IPS DF 4.7 (cell line): Measurements from ENCODE around the gene PAK1IP1.
A peak's percentile ranks its signal among the peaks of the same experiment; 100 is the strongest.
"Not testable (repeated sequence)": the region's sequence is repeated elsewhere in the genome, so short reads cannot be mapped to it uniquely, and the experiment has no call there.

Source experiments
- DNase-seq: peaks from one replicate; pipeline ENCODE4 v3.0.0-alpha.2; 2013; ENCODE audit warnings: low spot score; ENCODE audit errors: extremely low read depth

The PAK1IP1 gene

DNA sequence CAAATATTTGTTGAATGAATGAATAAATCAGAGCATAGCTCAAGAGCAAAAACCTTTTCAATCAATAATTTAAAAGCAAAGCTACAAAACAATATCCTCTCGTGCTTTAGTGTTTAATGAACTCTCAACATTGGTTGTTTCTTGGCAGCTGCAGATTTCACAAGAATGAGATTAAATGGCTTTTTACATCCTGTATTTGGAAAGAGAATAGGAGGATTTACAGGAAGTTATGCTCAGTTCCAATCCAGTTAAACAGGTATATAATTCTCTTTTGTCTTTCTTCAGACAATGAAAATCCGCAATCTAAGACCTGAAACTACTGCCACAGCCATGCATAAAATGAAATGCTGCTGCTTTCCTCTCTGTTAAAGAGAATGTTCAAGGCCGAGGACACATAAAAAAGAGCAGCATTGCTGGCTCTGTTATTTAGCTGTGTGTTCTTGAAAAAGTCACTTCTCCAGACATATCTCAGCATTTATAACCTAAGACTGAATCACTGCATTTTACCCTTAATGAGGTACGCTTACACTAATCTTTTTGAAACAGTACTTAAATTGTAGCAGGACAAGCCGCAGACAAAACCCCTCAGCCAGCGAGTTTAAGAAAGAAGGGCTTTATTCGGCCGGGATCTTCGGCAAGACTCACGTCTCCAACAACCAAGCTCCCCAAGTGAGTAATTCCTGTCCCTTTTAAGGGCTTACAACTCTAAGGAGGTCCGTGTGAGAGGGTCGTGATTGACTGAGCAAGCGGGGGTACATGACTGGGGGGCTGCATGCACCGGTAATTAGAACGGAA, 3.9 kb upstream of the PAK1IP1 start:
- no peak for DNase-seq

DNA sequence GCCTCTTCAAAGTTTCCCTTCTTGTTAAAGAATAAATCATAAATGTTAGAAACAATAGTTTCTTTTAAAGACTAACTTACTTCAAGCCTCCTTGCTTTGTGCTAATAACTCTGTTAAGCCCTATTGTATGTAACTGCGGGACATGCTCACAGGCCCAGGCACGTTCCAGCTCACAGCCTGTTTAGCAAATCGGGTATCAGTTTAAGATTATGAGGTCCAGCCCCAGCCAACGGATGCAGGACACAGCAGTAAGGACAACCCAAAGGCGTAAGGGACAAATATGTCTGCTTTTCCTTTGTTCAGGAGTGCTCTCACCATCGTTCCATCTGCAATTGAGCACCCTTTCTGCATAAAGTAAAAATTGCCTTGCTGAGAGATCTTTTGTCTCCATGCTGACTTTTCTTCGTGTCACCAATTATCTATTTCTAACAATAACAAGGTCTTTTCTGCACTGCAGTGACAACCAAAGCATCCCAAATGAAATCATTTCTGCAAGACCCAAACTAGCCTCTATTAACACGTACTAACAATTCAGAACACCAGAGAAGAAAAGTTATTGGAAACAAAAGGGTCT, 1.7 kb upstream of the PAK1IP1 start:
- no peak for DNase-seq

DNA sequence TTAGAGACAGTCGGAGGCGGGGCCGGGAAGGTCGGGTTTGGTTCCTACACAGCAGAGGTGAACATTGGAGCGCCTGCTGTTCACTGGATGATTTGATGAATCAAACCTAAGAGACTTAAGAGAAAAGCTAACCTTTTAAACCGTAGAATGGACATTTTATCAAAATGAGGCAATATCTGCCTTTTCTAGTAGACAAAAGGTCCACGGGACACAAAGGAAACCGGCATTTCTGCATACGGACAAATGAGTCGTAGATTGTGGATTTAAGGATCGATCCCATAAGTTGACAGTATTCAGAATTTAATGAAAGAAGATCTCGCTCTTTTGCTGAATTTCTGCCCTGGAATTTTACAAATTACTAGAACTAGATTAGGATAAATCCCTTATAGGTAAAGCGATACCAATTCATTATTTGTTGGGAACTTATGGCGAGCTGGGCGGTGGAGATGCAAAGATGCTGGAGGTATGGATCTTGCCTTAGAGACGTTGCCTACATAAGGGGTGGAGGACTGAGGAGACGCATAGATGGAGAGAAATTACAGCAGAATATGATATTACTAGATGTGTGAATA, 400 bp downstream of the PAK1IP1 start:
- DNase-seq: no peak

DNA sequence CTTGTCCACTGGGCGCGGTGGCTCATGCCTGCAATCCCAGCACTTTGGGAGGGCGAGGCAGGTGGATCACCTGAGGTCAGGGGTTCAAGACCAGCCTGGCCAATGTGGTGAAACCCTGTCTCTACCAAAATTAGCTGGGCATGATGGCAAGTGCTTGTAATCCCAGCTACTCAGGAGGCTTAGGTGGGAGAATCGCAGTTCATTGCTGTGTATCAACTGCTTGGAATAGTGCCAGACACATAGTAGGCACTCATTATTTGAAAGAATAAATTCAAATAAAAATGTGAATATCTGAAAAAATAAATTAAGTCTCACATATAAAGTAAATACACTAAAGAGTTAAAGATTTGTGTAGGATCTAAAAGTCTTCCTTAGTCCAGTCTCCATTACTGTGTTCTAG, 1.9 kb downstream of the PAK1IP1 start:
- no peak for DNase-seq

DNA sequence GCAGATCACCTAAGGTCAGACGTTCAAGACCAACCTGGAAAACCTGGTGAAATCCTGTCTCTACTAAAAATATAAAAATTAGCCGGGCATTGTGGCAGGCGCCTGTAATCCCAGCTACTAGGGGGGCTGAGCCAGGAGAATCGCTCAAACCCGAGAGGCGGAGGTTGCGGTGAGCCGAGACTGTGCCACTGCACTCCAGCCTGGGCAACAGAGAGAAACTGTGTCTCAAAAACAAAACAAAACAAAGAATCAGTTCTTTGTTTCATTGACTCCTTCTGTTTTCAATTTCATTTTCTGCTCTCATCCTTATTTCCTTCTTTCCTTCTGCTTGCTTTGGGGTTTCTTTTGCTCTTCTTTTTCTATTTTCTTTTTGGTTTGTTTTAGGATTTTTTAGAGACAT, 19.2 kb downstream of the PAK1IP1 start:
- no peak for DNase-seq

DNA sequence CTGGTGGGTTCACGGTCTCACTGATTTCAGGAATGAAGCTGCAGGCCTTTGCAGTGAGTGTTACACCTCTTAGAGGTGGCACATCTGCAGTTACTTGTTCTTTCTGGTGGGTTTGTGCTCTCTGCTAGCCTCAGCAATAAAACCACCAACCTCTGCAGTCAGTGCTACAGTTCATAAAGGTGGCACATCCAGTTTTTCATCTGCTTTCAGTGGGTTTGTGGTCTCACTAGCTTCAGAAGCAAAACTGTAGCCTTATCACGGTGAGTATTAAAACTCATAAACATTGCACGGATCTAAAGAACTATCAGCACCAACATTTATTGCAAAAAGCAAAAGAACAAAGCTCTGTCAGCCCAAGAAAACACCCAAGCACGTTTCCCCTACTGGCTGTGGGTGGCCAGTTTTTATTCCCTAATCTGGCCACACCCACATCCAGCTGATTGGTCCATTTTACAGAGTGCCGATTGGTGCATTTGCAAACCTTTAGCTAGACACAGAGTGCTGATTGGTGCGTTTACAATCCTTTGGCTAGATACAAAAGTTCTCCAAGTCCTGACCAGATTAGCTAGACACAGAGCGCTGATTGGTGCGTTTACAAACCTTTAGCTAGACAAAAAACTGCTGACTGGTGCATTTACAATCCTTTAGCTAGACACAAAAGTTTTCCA, 24.7 kb downstream of the PAK1IP1 start:
- no peak for DNase-seq

DNA sequence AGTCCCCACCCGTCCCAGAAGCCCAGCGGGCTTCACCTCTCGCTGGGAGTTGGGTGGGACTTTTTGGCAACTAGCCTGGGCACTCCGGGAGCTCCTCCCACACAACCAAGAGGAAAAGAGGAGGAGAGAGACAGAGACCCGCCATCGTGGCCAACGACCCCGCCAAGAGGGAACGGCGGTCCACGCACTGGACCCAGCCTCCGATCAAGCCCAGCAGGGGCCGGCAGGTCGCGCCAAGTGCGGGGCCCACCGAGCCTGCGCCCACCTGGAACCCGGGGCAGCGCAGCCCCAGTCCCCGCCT, 25.1 kb downstream of the PAK1IP1 start:
- DNase-seq: no peak

DNA sequence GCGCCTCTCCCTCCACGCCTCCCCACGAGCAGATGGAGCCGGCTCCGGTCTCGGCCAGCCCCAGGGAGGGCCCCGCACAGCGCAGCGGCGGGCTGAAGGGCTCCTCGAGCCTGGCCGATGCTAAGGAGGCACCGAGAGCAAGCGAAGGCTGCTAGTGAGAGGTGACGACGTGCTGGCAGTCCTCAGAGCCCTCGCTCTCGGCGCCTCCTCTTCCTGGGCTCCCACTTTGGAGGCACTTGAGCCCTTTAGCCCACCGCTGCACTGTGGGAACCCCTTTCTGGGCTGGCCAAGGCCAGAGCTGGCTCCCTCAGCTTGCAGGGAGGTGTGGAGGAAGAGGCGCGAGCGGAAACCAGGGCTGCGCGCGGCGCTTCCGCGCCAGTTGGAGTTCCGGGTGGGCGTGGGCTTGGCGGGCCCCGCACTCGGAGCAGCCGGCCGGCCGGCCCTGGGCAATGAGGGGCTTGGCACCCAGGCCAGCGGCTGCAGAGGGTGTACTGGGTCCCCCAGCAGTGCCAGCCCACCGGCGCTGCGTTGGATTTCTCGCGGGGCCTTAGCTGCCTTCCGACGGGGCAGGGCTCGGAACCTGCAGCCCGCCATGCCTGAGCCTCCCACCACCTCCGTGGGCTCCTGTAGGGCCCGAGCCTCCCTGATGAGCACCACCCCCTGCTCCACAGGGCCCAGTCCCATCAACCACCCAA, 25.6 kb downstream of the PAK1IP1 start:
- DNase-seq: no peak

DNA sequence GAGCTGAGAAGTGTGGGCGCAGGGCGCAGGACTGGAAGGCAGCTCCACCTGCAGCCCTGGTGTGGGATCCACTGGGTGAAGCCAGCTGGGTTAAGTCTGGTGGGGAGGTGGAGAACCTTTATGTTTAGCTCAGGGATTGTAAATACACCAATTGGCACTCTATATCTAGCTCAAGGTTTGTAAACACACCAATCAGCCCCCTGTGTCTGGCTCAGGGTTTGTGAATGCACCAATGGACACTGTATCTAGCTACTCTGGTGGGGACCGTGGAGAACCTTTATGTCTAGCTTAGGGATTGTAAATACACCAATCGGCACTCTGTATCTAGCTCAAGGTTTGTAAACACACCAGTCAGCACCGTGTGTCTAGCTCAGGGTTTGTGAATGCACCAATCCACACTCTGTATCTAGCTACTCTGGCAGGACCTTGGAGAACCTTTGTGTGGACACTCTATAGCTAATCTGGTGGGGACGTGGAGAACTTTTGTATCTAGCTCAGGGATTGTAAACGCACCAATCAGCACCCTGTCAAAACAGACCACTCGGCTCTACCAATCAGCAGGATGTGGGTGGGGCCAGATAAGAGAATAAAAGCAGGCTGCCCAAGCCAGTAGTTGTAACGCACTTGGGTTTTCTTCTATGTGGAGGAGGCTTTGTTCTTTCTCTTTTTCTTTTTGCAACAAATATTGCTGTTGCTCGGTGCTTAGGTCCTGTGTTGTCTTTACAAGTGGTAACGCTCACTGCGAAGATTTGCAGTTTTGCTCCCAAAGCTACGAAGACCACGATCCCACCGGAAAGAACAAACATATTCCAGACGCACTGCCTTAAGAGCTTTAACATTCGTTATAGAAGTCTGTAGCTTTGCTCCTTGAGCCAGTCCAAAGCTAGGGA, 26.4 kb downstream of the PAK1IP1 start:
- not testable (repeated sequence) for DNase-seq

DNA sequence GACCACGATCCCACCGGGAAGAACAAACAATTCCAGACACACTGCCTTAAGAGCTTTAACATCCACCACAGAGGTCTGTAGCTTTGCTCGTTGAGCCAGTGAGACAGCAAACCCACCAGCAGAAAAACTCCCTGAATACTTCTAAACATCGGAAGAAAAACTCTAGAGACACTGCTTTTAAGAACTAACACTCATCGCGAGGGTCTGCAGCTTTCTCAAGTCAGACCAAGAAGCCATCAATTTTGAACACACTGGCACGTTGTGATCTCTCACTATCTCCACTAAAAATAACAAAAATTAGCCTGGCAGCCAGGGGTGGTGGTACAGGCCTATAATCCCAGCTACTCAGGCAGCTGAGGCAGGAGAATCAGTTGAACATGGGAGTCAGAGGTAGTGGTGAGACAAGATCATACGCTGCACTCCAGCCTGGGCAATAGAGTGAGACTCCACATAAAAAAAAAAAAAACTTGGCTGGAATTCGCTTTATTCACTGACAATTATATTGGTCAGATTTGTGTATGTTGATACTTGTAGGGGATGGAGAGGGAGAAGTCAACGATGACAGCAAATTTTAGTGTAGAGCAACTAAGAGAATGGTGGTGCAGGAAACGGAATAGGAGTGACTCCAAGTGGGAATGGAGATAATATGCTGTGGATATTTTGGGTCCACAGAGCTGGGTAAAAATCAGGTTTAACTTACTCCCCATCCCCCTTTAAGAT, 27.2 kb downstream of the PAK1IP1 start:
- no peak for DNase-seq

DNA sequence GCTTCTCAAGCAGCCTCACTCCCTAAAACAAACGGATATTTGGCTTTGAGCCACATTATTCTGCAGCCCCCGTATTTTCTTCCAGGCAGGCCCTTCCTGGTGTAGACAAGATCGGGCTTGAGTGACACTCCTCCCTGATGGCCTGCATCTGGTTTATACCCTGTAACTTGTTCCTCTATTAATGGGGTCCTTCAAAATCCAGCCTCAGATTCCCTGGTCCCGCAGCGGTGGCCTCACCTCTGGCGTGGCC, 27.7 kb downstream of the PAK1IP1 start:
- no peak for DNase-seq

DNA sequence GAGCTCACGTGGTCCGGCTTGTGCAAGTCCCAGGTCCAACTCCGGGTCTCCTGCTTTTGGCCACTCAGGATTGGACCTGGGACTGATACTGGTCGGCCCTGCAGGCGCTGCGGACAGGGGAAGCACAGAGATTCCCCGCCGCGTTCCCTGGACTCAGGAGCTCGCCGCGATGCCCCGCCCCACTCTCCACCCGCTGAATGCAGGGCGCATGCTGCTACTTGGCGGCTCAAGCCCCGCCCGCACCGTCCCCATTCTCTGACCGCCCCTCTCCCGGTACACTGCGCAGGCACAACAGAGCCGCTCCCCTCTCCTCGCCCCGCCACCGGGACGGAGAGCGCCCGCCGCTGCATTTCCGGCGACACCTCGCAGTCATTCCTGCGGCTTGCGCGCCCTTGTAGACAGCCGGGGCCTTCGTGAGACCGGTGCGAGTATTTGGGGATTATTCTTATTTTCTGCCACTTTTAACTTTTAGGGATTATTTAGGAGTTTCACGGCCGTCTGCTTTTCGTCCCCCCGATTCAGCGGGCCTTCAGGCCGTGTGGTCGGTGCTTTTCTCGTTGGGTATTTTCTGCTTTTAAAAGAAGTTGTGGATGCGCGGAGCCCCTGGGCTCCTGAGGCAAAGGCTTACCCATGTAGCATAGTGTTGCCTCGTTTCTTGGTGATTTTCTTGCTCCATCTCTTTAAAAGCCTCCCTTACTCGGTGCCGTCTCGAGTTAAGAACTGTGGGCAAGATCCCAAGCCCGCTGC, 28.2 kb downstream of the PAK1IP1 start, which contains the start of gene TMEM14C:
Gene TMEM14C, plus strand, starts transcription at position 251 of the 747 bp plus-strand sequence. CDS start 1,544 bp downstream, outside the sequence.
- peak; percentile 93 for DNase-seq

DNA sequence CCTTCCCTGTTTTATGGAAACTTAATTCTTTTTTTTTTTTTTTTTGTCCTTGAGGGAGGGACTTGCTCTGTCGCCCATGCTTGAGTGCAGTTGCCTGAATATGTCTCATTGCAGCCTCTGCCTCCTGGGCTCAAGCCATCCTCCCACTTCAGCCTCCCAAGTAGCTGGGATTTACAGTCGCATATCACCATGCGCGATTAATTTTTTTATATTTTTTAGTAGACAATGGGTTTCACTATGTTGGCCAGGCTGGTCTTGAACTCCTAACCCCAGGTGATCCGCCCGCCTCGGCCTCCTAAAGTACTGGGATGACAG, 28.8 kb downstream of the PAK1IP1 start:
- DNase-seq: no peak

DNA sequence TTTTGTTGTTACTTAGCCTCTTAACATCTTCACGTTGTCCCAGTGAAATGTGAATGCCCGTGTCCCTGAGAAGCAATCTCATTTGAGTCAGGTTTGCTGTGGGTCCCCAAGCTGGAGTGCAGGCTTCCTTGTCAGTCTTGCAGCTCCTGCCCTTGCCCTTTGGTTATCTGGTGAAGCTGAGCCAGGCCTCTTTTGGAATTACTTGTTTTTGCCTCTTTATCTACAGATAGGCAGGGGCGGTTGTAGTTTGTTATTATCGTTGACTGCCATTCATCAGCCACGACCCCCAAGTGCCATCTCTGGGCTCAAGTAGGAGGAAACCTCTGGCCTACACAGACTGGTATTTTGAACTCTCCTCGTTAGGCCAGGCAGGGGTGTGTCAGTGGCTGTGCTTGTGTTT, 30.3 kb downstream of the PAK1IP1 start:
- DNase-seq: no peak

DNA sequence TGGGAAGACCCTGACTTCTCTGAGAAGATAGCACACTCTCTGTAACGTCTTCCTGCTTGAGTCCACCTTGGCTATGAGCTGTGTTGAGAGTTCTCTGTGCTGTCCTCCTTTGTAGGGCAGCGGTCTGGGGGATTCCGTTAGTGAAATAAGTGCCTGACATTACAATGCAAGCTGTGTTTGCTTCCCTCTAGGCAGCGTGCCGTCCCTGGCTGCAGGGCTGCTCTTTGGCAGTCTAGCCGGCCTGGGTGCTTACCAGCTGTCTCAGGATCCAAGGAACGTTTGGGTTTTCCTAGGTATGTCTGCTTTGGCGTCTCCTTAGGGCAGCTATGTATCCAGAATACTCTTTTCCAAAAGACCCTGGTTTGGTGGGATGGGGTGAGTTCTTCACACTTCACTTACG, 30.9 kb downstream of the PAK1IP1 start:
- DNase-seq: no peak

DNA sequence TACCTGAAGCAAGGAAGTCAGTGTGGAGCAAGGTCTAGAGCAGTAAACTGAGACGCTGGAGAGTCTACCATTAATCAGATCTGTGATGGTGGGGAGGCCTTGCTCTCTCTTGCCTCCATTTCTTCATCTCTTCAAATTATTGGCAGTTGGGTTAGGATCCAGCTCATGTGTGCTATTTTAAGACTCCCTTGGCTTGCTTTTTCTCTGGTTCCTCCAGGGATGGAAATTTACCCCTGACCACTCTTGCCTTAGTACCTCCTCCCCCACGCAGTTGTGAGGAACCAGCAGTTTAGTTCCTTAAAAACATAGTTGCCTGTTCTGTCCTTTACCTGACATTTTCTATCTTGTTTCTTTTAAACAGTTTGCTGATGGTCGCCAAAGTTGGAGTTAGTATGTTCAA, 35.5 kb downstream of the PAK1IP1 start:
- DNase-seq: no peak

DNA sequence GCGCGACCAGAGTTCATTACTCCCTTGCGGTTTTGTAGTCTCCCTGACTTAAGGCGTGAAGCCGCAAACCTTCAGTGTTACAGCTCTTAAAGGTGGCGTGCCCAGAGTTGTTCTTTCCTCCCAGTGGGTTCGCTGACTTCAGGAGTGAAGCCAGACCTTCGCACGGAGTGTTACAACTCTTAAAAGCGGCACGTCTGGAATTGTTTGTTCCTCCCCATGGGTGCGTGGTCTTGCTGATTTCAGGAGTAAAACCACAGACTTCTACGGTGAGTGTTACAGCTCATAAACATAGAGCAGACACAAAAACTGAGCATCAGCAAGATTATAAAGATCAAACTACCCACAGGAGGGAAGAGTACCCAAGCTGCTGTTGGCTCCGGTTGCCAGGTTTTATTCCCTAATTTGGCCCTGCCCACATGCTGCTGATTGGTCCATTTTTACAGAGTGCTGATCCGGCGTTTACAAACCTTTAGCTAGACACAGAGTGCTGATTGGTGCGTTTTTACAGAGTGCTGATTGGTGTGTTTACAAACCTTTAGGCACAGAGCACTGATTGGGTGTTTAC, 38.5 kb downstream of the PAK1IP1 start:
- no peak for DNase-seq

DNA sequence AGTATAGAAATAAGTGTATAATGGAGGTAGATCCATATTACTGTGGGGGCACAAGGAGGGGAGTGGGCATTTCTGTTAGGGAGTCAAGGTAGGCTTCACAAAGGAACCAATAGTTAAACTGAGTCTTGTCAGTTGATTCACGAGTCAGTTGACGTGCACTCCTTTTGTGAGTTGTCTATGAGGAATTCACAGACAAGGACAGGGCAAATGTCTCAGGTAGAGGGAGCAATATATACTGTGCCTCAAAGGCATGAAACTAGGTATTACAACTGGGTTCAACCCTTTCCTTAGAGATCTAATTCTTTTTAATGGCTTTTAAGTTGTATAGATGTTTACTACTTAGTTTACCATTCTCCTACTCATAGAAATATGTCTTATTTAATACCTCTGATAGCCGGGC, 39.1 kb downstream of the PAK1IP1 start:
- DNase-seq: no peak

DNA sequence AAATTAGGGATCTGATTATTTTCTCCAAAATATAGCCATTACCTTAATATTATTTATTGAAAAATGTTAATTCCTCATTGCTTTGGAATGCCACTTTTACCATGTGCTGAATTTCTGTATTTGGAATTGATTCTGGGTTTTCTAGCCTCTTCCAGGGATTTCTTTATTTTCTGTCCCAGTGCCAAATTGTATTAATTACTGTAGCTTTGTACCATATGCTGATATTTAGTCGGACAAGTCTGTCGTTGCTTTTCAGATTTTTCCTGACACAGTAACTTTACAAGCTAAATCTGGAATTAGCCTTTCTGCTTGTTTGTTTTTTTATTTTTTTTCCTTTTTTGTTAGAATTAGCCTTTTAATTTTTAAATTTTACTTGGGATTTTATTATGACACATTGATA, 42.0 kb downstream of the PAK1IP1 start:
- DNase-seq: no peak

DNA sequence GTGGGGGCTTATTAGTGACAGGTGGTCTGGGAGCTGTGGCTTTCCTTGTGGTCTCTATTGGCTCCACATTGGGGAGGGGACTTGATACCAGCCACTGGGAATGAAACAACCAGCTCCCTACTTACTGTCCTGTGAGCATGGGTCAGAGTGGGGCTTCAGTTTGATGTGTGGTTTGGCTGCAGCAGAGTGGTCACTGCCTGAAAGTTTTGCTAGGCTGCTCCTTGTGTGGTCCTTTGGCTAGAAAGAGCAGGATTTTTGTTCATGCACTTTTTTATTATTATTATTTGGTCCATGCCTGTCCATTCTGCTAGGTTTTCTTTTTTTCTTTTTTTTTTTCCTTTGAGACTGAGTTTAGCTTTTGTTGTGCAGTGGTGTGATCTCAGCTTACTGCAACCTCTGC, 45.3 kb downstream of the PAK1IP1 start:
- no peak for DNase-seq
